Measurements from ENCODE around the gene RFX2.

RFX2 gene

GRCh38 chr19:5948752-5949564 is 161.3 kb downstream of the RFX2 start:
- no peak for DNase-seq

- no peak for DNase-seq
Measured at GRCh38 chr19:5947435-5947834, 162.9 kb downstream of the RFX2 start.

GRCh38 chr19:5943623-5944022 is 166.7 kb downstream of the RFX2 start:
- DNase-seq: no peak
